GM08714 (cell line): ENCODE results near the gene AHCYL2.
"Not testable (repeated sequence)": the region's sequence is repeated elsewhere in the genome, so short reads cannot be mapped to it uniquely, and the experiment has no call there.

Source experiments
- H3K4me3 ChIP-seq: fragments of 200-500 bp; sonication (Bioruptor generic); 2 replicates; pipeline ENCODE4 v1.5.1; 2014; ENCODE audit warnings: mild to moderate bottlenecking, low read length, inconsistent platforms
- ZNF274 ChIP-seq: IDR thresholded peaks from 2 replicates; pipeline ENCODE4 v1.6.1; 2012; ENCODE audit warnings: mild to moderate bottlenecking, low read depth, low read length

The AHCYL2 gene

DNA sequence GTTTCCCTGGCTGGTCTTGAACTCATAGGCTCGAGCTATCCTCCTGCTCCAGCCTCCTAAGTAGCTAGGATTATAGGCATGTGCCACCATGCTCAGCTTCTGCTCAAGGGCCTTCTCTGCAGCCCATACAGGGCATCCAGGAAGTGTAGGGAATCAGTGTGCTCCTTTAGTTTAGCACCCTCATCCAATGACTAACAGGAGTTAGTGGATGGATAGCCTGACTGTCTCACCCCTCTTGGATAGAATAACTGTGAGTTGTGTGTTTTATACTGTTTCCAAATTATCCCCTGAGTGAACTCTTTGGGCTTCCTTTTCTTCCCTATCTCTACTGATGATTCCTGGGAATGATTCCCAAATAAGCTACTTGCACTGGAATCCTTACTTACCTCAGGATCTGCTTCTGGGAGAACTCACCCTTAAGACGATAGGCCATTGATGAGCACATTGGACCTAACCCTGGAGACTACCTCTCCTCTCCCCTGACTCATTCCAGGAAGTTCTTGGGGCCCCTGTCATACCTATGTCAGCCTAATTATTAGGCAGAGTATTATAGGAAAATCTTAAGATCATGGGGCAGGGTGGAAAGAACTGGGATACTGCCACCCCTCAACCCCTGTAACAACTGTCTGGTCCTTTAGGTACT is 227.9 kb downstream of the AHCYL2 start:
- H3K4me3 ChIP-seq: no peak overlapping the region
- no peak for TF ChIP-seq ZNF274

GRCh38 chr7:129453510-129454248 is 228.8 kb downstream of the AHCYL2 start:
- TF ChIP-seq ZNF274: no peak
- no peak overlapping the region for H3K4me3 ChIP-seq

GRCh38 chr7:129454249-129454551 is 229.4 kb downstream of the AHCYL2 start:
- H3K4me3 ChIP-seq: no peak overlapping the region
- no peak for TF ChIP-seq ZNF274

DNA sequence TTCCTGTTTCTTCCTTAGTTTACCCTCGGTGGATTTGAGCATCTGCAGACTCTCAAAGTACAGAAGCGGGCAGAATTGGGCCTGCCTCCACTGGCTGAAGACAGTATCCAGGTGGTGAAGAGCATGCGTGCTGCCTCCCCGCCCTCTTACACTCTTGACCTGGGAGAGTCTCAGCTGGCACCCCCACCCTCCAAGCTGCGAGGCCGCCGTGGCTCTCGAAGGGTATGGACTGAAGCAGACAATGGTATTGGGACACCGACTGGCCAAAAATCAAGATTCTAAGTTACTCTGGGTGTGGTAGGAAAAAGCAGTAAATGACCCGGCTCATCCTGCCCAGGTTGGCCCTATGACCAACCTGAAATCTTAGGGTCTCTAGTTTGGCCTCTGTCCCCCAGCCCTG is 231.6 kb downstream of the AHCYL2 start:
- H3K4me3 ChIP-seq: no peak overlapping the region
- no peak for TF ChIP-seq ZNF274

GRCh38 chr7:129457101-129457500 is 232.3 kb downstream of the AHCYL2 start:
- no peak overlapping the region for H3K4me3 ChIP-seq
- TF ChIP-seq ZNF274: no peak

- no peak overlapping the region for H3K4me3 ChIP-seq
- no peak for TF ChIP-seq ZNF274
Measured at GRCh38 chr7:129458171-129458570, 233.3 kb downstream of the AHCYL2 start.

DNA sequence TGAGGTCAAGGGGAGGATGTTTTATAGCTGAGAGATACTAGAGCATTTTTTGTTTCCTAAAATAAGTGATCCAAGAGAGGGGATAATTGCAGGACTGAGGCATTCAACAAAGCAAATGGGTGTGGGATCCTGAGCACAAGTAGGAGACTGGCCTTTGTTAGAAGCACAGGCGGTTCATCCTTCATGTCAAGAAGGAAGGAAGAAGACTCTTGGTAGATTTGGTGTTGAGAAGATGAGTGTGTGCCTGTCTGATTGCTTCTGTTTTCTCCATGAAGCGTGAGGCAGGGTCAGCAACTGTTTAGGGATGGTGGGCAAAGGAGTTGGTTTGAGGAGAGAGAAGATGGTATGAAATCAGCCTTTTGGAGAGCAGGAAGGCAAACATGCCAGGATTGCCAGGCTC is 237.0 kb downstream of the AHCYL2 start:
- TF ChIP-seq ZNF274: no peak
- H3K4me3 ChIP-seq: no peak overlapping the region

DNA sequence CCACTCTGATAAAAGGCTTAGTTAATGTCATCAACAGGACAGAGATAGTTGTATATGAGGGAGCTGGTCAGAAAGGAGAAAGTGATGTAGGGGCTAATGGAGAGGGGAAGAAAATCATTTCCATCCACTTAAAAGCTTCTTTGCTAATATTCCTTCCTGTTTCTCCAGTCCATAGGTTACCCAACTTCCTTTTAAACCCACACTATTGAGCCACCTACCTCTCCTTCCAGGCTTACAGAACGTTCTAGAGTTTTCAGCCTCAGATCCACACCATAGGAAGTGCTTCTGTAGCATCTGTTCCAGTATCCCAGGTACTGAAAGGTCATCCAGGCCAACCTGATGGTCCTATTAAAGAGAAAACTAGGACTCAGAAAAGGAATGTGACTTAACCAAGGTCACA is 237.6 kb downstream of the AHCYL2 start:
- no peak overlapping the region for H3K4me3 ChIP-seq
- no peak for TF ChIP-seq ZNF274

- H3K4me3 ChIP-seq: no peak overlapping the region
- TF ChIP-seq ZNF274: no peak
Measured at GRCh38 chr7:129464194-129464593, 239.4 kb downstream of the AHCYL2 start.

DNA sequence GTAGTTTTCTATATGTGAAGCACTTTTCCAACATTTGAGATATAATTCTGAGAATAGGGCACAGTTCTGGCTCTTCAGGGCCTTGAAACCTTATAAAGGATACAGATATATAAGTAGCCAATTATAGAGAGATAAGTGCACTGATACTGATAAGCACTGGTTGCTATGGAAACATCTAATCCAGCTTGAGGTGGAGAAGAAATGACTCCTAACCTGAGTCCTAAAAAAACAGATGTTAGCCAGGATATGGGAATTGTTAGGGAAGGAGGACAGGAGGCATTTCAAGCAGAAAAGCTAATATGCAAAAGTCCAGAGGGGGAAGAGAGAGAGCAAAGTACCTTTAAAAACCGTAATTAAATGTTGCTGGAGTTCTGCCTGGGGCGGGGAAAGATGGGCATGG is 240.2 kb downstream of the AHCYL2 start:
- TF ChIP-seq ZNF274: no peak
- H3K4me3 ChIP-seq: no peak overlapping the region

DNA sequence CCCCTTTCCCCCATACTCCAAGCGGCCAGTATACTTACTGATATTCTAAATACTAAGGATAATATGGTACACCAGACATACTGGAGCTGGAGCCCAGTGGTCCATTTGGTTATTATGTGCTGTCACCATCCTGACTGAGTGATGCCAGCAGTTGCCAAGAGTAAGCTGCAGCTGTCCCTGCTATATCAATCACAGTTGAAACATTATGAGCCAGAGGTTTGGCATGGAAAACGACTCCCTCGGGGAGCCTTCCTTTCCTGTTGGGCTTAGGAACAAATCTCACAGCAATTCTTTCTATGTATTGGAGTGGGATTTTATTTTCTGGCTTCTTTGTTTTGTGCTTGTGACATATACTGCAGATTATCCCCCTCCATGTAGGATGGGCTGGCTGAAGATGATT is 242.0 kb downstream of the AHCYL2 start:
- H3K4me3 ChIP-seq: no peak overlapping the region
- no peak for TF ChIP-seq ZNF274

- H3K4me3 ChIP-seq: no peak overlapping the region
- TF ChIP-seq ZNF274: no peak
Measured at GRCh38 chr7:129468087-129468486, 243.3 kb downstream of the AHCYL2 start.

DNA sequence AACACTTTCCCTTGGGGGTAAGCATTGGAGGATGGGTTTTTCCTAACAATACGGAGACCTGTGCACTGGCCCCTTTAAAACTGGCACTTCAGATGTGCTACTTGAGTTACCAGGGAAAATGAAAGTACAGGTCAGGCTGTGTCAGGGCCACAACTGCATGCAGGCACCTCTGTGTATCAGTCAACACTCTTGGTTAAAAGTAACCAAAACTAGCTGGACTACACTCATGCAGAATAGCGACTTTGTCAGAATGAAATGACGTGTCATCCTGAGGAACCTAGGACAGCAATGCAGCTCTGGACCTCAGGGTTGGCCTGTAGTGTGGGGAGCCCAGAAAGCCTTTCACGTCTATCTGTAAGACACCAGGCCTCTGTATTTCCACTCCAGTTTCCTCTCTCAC is 243.7 kb downstream of the AHCYL2 start:
- no peak for TF ChIP-seq ZNF274
- no peak overlapping the region for H3K4me3 ChIP-seq

GRCh38 chr7:129469930-129470329 is 245.1 kb downstream of the AHCYL2 start:
- no peak overlapping the region for H3K4me3 ChIP-seq
- TF ChIP-seq ZNF274: no peak

- TF ChIP-seq ZNF274: no peak
- no peak overlapping the region for H3K4me3 ChIP-seq
Measured at GRCh38 chr7:129470411-129470810, 245.6 kb downstream of the AHCYL2 start.

- no peak overlapping the region for H3K4me3 ChIP-seq
- TF ChIP-seq ZNF274: no peak
Measured at GRCh38 chr7:129471402-129471827, 246.6 kb downstream of the AHCYL2 start.

DNA sequence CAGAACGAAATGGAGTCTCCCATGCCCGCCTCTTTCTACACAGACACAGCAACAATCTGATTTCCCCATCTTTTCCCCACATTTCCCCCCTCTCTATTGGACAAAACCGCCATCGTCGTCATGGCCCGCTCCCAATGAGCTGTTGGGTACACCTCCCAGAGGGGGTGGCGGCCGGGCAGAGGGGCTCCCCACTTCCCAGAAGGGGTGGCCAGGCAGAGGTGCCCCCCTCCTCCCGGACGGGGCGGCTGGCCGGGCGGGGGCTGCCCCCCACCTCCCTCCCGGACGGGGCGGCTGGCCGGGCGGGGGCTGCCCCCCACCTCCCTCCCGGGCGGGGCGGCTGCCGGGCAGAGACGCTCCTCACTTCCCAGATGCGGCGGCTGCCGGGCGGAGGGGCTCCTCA is 251.1 kb downstream of the AHCYL2 start:
- not testable (repeated sequence) for H3K4me3 ChIP-seq

DNA sequence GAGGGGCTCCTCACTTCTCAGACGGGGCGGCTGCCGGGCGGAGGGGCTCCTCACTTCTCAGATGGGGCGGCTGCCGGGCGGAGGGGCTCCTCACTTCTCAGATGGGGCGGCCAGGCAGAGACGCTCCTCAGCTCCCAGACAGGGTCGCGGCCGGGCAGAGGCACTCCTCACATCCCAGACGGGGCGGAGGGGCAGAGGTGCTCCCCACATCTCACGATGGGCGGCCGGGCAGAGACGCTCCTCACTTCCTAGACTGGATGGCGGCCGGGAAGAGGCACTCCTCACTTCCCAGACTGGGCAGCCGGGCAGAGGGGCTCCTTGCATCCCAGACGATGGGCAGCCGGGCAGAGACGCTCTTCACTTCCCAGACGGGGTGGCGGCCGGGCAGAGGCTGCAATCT is 251.6 kb downstream of the AHCYL2 start:
- not testable (repeated sequence) for H3K4me3 ChIP-seq
